K562 (cell line): ENCODE measurements around the gene BEND6. TPM values are rescaled to one million over a fixed set of nuclear protein-coding genes. Genes with fewer than 3 reads are reported as not detected.

ENCODE experiments used
- ATF7 ChIP-seq: fragments of 450-650 bp; IDR thresholded peaks from 2 replicates; pipeline ENCODE4 v1.7.1; 2014; ENCODE audit warnings: mild to moderate bottlenecking, moderate library complexity
- CEBPG ChIP-seq, 3 experiments: fragments of 200-800 bp in 1 of 3; sonication (Bioruptor generic) in 1 of 3; sonication (generic) in 1 of 3; formaldehyde crosslinking in 1 of 3; IDR thresholded peaks in 2 of 3; conservative IDR thresholded peaks in 1 of 3; 2 replicates each; pipeline versions ENCODE4 v1.6.1 to v1.8.0; 2016 to 2022; ENCODE audit warnings: missing compliant biosample characterization in 2 of 3, missing genetic modification characterization in 2 of 3, mild to moderate bottlenecking in 1 of 3, missing genetic modification reagents in 1 of 3
- CHD4 ChIP-seq: fragments of 200-600 bp; sonication (generic); IDR thresholded peaks from 3 replicates; pipeline ENCODE4 v1.6.1; 2012; ENCODE audit warnings: low read depth, mild to moderate bottlenecking, mixed read lengths, low read length, inconsistent platforms; ENCODE audit not compliant: insufficient read depth, insufficient replicate concordance, poor library complexity, severe bottlenecking
- EZH2 ChIP-seq: IDR thresholded peaks from 2 replicates; pipeline ENCODE4 v1.6.1; 2012; ENCODE audit warnings: low read depth, mild to moderate bottlenecking, inconsistent platforms, low read length, borderline replicate concordance
- GTF2F1 ChIP-seq: IDR thresholded peaks from 2 replicates; pipeline ENCODE4 v1.6.1; 2011; ENCODE audit warnings: low read depth, low read length, improper control_type of control experiment
- HMG20B ChIP-seq: fragments of 250-450 bp; sonication (Bioruptor Pico); IDR thresholded peaks from 2 replicates; pipeline ENCODE4 v1.5.0; 2021; ENCODE audit warnings: mild to moderate bottlenecking
- KAT8 ChIP-seq: fragments of 450-650 bp; IDR thresholded peaks from 2 replicates; pipeline ENCODE4 v1.6.1; 2016; ENCODE audit warnings: low read depth, mild to moderate bottlenecking
- KLF16 ChIP-seq: IDR thresholded peaks from 2 replicates; pipeline ENCODE4 v1.6.1; 2016; ENCODE audit warnings: antibody characterized with exemption
- KLF6 ChIP-seq: fragments of 250-450 bp; sonication (Bioruptor Pico); IDR thresholded peaks from 2 replicates; pipeline ENCODE4 v1.4.0; 2020; ENCODE audit warnings: mild to moderate bottlenecking, moderate library complexity, borderline replicate concordance
- MED1 ChIP-seq: sonication (generic); formaldehyde crosslinking; IDR thresholded peaks from 2 replicates; pipeline ENCODE4 v1.8.1; 2023; ENCODE audit warnings: missing genetic modification reagents, borderline replicate concordance
- PHB2 ChIP-seq: fragments of 450-650 bp; IDR thresholded peaks from 2 replicates; pipeline ENCODE4 v1.6.1; 2017; ENCODE audit warnings: low read depth
- RB1 ChIP-seq: fragments of 450-650 bp; IDR thresholded peaks from 2 replicates; pipeline ENCODE4 v1.6.1; 2017; ENCODE audit warnings: low read depth, mild to moderate bottlenecking
- RBFOX2 ChIP-seq: fragments of 200-400 bp; formaldehyde crosslinking; IDR thresholded peaks from 2 replicates; pipeline ENCODE4 v1.6.1; 2017; ENCODE audit warnings: low read depth, mild to moderate bottlenecking, low read length, moderate library complexity
- SMARCE1 ChIP-seq: fragments of 450-650 bp; IDR thresholded peaks from 2 replicates; pipeline ENCODE4 v1.7.1; 2016; ENCODE audit warnings: mild to moderate bottlenecking
- STAT5B ChIP-seq: fragments of 250-450 bp; sonication (Bioruptor Pico); IDR thresholded peaks from 2 replicates; pipeline ENCODE4 v1.8.0; 2021; ENCODE audit warnings: mild to moderate bottlenecking, inconsistent platforms
- WHSC1 ChIP-seq: IDR thresholded peaks from one replicate; pipeline ENCODE4 v1.6.1; 2012; ENCODE audit warnings: low read length, control low read depth, inconsistent platforms
- polyA plus RNA-seq, 8 experiments: library from polyadenylated mRNA; depleted of rRNA in 4 of 8; stranded (reverse) in 5 of 8; unstranded in 3 of 8; fragments of >200 nt; fragmentation: Nextera tagmentation in 2 of 8; fragmentation: Illumina TruSeq in 1 of 8; extraction: Ambion mirVana in 2 of 8; extraction: Trizol in 1 of 8; gene quantifications; 2 replicates each; pipeline versions ENCODE4 v1.2.1 to v1.2.3, GENCODE V29; 2011 to 2014; ENCODE audit warnings: inconsistent platforms in 1 of 8, missing spikeins in 1 of 8
- total RNA-seq, 7 experiments: library from RNA; depleted of rRNA in 6 of 7; stranded (reverse); fragments of >200 nt in 6 of 7; fragmentation: Illumina TruSeq in 2 of 7; extraction: Trizol in 2 of 7; gene quantifications; 2 replicates each; pipeline versions ENCODE4 v1.2.1 to v1.2.3, GENCODE V29; 2011 to 2021; ENCODE audit warnings: low replicate concordance in 1 of 7
- TF ChIP-seq, protein P1 (sequence below): fragments of 250-450 bp; sonication (Bioruptor Pico); IDR thresholded peaks from 2 replicates; pipeline ENCODE4 v1.5.0; 2020; ENCODE audit warnings: mild to moderate bottlenecking, borderline replicate concordance
- TF ChIP-seq, protein P2 (sequence below): fragments of 250-450 bp; sonication (Bioruptor Pico); IDR thresholded peaks from 2 replicates; pipeline ENCODE4 v1.4.0; 2020; ENCODE audit warnings: mild to moderate bottlenecking, moderate library complexity
- TF ChIP-seq, protein P3 (sequence below): fragments of 450-650 bp; IDR thresholded peaks from 2 replicates; pipeline ENCODE4 v1.7.1; 2018; ENCODE audit warnings: mild to moderate bottlenecking, low read depth; ENCODE audit not compliant: partially characterized antibody
- TF ChIP-seq, protein P4 (sequence below): fragments of 450-650 bp; conservative IDR thresholded peaks from 2 replicates; pipeline ENCODE4 v1.6.1; 2016; ENCODE audit warnings: missing genetic modification characterization, low read depth, mild to moderate bottlenecking, missing compliant biosample characterization, moderate library complexity

The BEND6 gene
- total and polyA plus RNA-seq, 9 of the 15 experiments (the other 6 are each of a cell fraction or from before 2014, with no cell fraction given) = 0.37 to 4.0 (median 1.1) TPM

DNA sequence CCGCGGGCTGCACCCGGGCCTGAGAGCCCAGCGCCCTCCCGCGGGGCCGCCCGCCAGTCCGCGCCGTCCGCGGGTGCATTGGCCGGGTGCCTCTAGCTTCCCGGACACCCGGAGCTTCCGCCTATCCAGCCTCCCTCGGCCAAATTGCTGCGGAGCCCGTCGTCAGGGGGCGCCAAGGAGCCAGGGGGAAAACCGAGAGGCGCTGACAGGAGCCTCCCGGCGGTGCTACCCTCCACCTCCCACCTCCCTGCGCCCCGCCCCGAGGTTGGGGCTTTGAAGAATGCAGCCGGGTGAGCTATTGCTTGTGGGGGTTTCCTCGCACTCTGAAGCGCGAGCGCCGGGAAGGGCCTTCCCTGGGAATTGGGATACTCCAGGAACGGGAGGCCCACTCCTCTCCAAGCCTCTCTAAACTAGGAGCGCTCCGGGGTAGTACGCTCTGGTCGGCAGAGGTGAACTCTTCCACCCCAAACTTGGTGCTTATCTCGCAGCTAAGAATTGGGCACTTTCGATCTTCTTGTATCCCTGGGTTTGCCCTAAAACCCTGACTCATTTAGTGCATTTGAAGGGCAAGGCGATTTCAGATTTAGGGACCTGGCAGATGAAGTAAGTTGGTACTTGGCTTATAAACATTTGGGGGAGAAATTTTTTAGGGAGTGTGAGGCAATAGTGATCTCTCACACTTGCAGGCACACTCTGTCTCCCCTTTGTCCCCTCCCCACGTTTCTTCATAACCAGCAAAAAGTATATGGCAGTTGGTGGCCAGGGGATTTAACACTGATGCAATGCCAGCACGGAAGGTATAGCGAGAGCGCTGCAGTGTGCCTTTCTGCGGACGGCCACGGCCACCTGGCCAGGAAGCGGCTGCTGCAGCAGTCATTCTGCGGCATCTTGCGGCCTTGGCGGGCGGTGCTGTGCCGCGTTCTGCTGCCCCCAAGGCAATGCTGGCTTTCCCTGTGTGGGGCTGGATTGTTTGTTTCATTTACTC, 556 bp downstream of the BEND6 start (continued):
- TF ChIP-seq, protein P1, sequence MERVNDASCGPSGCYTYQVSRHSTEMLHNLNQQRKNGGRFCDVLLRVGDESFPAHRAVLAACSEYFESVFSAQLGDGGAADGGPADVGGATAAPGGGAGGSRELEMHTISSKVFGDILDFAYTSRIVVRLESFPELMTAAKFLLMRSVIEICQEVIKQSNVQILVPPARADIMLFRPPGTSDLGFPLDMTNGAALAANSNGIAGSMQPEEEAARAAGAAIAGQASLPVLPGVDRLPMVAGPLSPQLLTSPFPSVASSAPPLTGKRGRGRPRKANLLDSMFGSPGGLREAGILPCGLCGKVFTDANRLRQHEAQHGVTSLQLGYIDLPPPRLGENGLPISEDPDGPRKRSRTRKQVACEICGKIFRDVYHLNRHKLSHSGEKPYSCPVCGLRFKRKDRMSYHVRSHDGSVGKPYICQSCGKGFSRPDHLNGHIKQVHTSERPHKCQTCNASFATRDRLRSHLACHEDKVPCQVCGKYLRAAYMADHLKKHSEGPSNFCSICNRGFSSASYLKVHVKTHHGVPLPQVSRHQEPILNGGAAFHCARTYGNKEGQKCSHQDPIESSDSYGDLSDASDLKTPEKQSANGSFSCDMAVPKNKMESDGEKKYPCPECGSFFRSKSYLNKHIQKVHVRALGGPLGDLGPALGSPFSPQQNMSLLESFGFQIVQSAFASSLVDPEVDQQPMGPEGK (CRISPR knock-in tag) = no peak
- TF ChIP-seq KLF6 (no peak), RBFOX2 (peak; percentile 74), CEBPG (CRISPR knock-in tag; IDR thresholded peaks at IDR 0.05) (peak; percentile 84), CEBPG (tag; conservative IDR thresholded peaks at IDR 0.05 in 1 of 2, IDR thresholded peaks at IDR 0.05 in 1 of 2) (peak; percentile 74 to 78), MED1 (CRISPR knock-in tag) (no peak), EZH2 (no peak), HMG20B (CRISPR knock-in tag) (no peak), SMARCE1 (no peak; the same call in 1 of the 2 replicates), KLF16 (peak; percentile 10), STAT5B (CRISPR knock-in tag) (no peak), ATF7 (peak; percentile 77), RB1 (peak; percentile 80), CHD4 (no peak), WHSC1 (no peak), PHB2 (no peak), GTF2F1 (no peak), KAT8 (no peak)
- TF ChIP-seq, protein P2, sequence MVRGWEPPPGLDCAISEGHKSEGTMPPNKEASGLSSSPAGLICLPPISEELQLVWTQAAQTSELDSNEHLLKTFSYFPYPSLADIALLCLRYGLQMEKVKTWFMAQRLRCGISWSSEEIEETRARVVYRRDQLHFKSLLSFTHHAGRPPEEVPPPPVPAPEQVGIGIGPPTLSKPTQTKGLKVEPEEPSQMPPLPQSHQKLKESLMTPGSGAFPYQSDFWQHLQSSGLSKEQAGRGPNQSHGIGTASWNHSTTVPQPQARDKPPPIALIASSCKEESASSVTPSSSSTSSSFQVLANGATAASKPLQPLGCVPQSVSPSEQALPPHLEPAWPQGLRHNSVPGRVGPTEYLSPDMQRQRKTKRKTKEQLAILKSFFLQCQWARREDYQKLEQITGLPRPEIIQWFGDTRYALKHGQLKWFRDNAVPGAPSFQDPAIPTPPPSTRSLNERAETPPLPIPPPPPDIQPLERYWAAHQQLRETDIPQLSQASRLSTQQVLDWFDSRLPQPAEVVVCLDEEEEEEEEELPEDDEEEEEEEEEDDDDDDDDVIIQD (CRISPR knock-in tag) = no peak
- TF ChIP-seq, protein P3, sequence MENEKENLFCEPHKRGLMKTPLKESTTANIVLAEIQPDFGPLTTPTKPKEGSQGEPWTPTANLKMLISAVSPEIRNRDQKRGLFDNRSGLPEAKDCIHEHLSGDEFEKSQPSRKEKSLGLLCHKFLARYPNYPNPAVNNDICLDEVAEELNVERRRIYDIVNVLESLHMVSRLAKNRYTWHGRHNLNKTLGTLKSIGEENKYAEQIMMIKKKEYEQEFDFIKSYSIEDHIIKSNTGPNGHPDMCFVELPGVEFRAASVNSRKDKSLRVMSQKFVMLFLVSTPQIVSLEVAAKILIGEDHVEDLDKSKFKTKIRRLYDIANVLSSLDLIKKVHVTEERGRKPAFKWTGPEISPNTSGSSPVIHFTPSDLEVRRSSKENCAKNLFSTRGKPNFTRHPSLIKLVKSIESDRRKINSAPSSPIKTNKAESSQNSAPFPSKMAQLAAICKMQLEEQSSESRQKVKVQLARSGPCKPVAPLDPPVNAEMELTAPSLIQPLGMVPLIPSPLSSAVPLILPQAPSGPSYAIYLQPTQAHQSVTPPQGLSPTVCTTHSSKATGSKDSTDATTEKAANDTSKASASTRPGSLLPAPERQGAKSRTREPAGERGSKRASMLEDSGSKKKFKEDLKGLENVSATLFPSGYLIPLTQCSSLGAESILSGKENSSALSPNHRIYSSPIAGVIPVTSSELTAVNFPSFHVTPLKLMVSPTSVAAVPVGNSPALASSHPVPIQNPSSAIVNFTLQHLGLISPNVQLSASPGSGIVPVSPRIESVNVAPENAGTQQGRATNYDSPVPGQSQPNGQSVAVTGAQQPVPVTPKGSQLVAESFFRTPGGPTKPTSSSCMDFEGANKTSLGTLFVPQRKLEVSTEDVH = no peak
- TF ChIP-seq, protein P4, sequence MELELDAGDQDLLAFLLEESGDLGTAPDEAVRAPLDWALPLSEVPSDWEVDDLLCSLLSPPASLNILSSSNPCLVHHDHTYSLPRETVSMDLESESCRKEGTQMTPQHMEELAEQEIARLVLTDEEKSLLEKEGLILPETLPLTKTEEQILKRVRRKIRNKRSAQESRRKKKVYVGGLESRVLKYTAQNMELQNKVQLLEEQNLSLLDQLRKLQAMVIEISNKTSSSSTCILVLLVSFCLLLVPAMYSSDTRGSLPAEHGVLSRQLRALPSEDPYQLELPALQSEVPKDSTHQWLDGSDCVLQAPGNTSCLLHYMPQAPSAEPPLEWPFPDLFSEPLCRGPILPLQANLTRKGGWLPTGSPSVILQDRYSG (tag) = no peak
